Nephron (organoid): ENCODE data around the gene GSTCD.
A peak's percentile ranks its signal among the peaks of the same experiment; 100 is the strongest.
"Not testable (repeated sequence)": the region's sequence is repeated elsewhere in the genome, so short reads cannot be mapped to it uniquely, and the experiment has no call there.

Experiments used
- H3K27ac Mint-ChIP-seq, 3 experiments: 2 replicates each; pipeline ENCODE4 v1.8.0; 2020; ENCODE audit warnings: mixed read lengths in 3 of 3, mild to moderate bottlenecking in 2 of 3, moderate library complexity in 1 of 3
- H3K27me3 Mint-ChIP-seq: 2 replicates; pipeline ENCODE4 v1.8.0; 2021; ENCODE audit warnings: low read depth, mild to moderate bottlenecking, moderate library complexity, mixed read lengths
- H3K36me3 Mint-ChIP-seq: 2 replicates; pipeline ENCODE4 v1.8.0; 2020; ENCODE audit warnings: low read depth, mixed read lengths
- H3K4me1 Mint-ChIP-seq: 2 replicates; pipeline ENCODE4 v1.8.0; 2020; ENCODE audit warnings: mixed read lengths
- H3K4me3 Mint-ChIP-seq, 3 experiments: 2 replicates each; pipeline ENCODE4 v1.8.0; 2020; ENCODE audit warnings: mild to moderate bottlenecking in 3 of 3, mixed read lengths in 3 of 3, moderate library complexity in 2 of 3
- H3K9me3 Mint-ChIP-seq: 2 replicates; pipeline ENCODE4 v1.8.0; 2020; ENCODE audit warnings: mixed read lengths
- TF ChIP-seq, protein P1 (sequence below), 3 experiments: fragments of 200-600 bp; sonication (generic); IDR thresholded peaks; one replicate each; pipeline ENCODE4 v1.5.0; 2021; ENCODE audit warnings: antibody characterized with exemption in 3 of 3; ENCODE audit not compliant: unreplicated experiment in 3 of 3

GSTCD gene

DNA sequence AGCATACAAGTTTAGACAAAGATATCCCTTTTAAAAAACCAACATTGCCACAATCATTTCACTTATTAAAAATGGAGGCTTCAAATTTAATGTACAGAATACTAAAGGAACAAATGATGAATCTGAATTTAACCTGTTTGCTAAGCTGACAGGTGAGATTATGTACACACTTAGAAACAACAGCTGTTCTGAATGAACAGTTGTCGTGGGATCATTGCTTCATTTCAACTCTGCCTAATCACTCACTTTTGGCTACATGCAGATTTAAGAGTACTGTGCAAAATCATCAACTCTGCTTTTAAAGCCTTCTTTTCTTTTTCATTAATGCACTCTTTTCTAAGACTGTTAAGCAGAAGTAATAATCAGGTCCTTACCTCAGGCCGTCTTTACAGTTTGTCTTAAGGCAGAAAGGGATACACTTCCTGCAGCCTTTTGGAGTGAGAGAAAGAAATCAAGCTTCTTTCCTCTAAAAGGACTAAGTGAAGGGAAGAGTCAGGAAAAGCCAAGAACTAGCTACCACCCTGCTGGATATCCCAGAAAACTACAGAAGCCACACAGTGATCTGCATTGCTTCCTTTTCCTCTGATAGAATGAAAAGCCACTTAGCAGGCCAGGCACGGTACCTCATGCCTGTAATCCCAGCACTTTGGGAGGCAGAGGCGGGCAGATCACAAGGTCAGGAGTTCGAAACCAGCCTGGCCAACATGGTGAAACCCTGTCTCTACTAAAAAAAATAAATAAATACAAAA, 132.0 kb downstream of the GSTCD start:
- no peaks in the 10 kb centered on the region for H3K27me3 Mint-ChIP-seq
- TF ChIP-seq, protein P1, sequence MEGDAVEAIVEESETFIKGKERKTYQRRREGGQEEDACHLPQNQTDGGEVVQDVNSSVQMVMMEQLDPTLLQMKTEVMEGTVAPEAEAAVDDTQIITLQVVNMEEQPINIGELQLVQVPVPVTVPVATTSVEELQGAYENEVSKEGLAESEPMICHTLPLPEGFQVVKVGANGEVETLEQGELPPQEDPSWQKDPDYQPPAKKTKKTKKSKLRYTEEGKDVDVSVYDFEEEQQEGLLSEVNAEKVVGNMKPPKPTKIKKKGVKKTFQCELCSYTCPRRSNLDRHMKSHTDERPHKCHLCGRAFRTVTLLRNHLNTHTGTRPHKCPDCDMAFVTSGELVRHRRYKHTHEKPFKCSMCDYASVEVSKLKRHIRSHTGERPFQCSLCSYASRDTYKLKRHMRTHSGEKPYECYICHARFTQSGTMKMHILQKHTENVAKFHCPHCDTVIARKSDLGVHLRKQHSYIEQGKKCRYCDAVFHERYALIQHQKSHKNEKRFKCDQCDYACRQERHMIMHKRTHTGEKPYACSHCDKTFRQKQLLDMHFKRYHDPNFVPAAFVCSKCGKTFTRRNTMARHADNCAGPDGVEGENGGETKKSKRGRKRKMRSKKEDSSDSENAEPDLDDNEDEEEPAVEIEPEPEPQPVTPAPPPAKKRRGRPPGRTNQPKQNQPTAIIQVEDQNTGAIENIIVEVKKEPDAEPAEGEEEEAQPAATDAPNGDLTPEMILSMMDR (IDR thresholded peaks at IDR 0.05; ENCODE audit: unreplicated experiment in 3 of 3): no peak

DNA sequence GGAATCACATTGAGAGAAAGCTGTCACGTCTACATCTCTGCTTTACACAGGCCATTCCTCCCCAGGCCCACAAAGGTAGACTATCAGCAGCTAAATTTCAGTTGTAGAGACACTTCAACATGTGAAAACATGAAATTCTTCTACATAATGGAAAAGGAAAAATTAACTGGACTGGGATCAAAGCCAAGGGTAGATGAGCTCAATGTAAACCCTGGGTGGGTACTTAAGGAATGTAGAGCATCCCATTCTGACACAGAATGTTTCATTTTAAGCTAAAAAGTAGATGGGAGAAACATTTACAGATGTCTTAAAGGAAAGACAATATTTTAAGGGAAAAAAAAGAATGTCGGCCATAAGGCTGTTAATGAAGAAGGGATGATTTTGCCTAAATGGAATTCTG, 135.4 kb downstream of the GSTCD start:
- peak overlapping the region in 1 of 3 experiments; percentile 34 for H3K27ac Mint-ChIP-seq
- H3K27me3 Mint-ChIP-seq: no peaks in the 10 kb centered on the region

More for the DNA sequence above, 132.0 kb downstream of the GSTCD start:
- Mint-ChIP-seq H3K36me3 (peaks cover 39% of the 10 kb centered on the region), H3K27ac (peak overlapping the region; percentile 32 to 69 (median 52)), H3K4me1 (peaks cover 57% of the 10 kb centered on the region), H3K9me3 (peaks cover 4% of the 10 kb centered on the region), H3K4me3 (peak overlapping the region in 1 of 3 experiments; percentile 2)

DNA sequence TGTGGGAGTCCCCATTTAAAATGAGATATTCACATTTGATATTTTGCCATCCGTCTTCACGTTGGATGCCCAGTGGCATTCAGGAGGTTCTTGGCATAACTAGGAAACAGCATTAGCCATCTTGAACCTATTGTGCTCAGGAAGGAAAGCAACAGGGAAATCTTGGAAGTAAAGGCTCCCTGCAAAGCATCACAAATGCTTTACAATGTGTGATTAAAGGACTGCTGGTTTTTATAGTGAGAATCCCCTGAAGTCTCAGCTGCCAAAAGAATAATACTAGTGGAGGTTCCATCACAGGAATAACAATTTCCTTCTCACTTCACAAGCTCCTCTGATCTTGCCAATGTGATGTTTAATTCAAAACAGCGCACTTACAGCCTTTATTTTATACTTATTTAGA, 137.0 kb downstream of the GSTCD start:
- peaks cover 17% of the 10 kb centered on the region for H3K36me3 Mint-ChIP-seq
- TF ChIP-seq, protein P1 (IDR thresholded peaks at IDR 0.05; ENCODE audit: unreplicated experiment in 3 of 3): no peak
- no peak overlapping the region for H3K4me3 Mint-ChIP-seq
- H3K27me3 Mint-ChIP-seq: no peaks in the 10 kb centered on the region
- H3K4me1 Mint-ChIP-seq: peaks cover 44% of the 10 kb centered on the region
- H3K27ac Mint-ChIP-seq: no peak overlapping the region
- no peaks in the 10 kb centered on the region for H3K9me3 Mint-ChIP-seq

More for the DNA sequence above, 135.4 kb downstream of the GSTCD start:
- TF ChIP-seq, protein P1 (IDR thresholded peaks at IDR 0.05; ENCODE audit: unreplicated experiment in 3 of 3): no peak
- peaks cover 58% of the 10 kb centered on the region for H3K4me1 Mint-ChIP-seq
- H3K4me3 Mint-ChIP-seq: no peak overlapping the region
- H3K9me3 Mint-ChIP-seq: no peaks in the 10 kb centered on the region
- peaks cover 17% of the 10 kb centered on the region for H3K36me3 Mint-ChIP-seq

DNA sequence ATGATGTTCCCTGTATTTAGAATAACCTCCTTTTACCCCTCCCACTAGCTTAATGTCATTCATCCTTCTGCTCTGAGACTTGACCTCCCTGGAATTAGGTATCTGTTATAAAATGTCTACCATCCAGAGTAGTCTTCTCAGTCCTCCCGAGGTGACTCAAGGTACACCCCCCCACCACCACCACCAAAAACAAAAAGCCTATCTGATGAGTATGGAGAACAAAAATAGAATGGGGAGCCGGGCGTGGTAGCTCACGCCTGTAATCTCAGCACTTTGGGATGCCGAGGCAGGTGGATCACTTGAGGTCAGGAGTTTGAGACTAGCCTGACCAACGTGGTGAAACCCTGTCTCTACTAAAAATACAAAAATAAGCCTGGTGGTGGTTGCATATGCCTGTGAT, 139.8 kb downstream of the GSTCD start:
- peaks cover 15% of the 10 kb centered on the region for H3K36me3 Mint-ChIP-seq
- not testable (repeated sequence) for H3K27ac Mint-ChIP-seq, H3K9me3 Mint-ChIP-seq, H3K4me3 Mint-ChIP-seq, H3K27me3 Mint-ChIP-seq
- H3K4me1 Mint-ChIP-seq: peaks cover 24% of the 10 kb centered on the region

DNA sequence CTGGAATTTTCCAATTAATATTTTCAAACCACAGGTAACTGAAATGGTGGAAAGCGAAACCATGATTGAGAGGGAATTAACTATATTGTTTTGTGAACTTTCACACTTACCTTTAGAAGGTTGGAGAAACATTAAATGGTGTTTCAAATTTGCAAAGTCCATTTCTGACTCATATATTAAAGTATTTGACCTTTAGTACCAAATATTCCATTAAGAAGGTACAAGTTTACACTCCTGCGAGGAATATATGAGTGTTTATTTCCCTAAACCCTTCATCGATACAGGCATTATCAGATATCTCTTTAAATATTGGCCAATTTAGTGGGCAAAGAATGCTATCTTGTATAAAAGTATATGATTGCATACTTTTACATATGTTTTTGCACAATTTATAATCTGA, 142.6 kb downstream of the GSTCD start:
- Mint-ChIP-seq H3K4me1 (no peaks in the 10 kb centered on the region), H3K9me3 (peaks cover 29% of the 10 kb centered on the region), H3K27me3 (no peaks in the 10 kb centered on the region), H3K36me3 (peaks cover 24% of the 10 kb centered on the region), H3K27ac (no peak overlapping the region), H3K4me3 (no peak overlapping the region)
- TF ChIP-seq, protein P1 (IDR thresholded peaks at IDR 0.05; ENCODE audit: unreplicated experiment in 3 of 3): no peak

DNA sequence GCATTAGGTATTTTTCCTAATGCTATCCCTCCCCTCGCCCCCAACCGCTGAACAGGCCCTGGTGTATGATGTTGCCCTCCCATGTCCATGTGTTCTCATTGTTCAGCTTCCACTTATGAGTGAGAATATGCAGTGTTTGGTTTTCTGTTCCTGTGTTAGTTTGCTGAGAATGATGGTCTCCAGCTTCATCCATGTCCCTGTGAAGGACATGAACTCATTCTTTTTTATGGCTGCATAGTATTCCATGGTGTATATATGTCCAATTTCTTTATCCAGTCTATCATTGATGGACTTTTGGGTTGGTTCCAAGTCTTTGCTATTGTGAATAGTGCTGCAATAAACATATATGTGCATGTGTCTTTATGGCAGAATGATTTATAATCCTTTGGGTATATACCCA, 143.6 kb downstream of the GSTCD start:
- H3K4me1 Mint-ChIP-seq, H3K27me3 Mint-ChIP-seq, H3K27ac Mint-ChIP-seq, H3K4me3 Mint-ChIP-seq: not testable (repeated sequence)
- H3K9me3 Mint-ChIP-seq: peaks cover 35% of the 10 kb centered on the region
- H3K36me3 Mint-ChIP-seq: peaks cover 31% of the 10 kb centered on the region

DNA sequence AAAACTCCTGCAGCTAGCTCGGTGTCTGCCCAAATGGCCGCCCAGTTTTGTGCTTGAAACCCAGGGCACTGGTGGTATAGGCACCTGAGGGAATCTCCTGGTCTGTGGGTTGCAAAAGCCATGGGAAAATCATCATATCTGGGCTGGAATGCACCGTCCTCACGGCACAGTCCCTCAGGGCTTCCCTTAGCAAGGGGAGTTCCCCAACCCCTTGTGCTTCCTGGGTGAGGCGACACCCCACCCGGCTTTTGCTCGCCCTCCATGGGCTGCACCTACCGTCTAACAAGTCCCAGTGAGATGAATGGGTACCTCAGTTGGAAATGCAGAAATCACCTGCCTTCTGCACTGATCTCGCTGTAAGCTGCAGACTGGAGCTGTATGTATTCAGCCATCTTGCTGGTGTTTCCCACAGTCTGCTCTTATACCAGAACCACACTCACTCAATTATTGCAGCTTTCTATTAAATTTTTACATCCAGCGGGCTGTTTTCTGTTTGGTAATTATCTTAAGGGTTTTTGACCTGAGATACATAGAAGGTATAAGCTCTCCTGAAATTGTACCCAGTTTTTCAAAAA, 150.0 kb downstream of the GSTCD start:
- Mint-ChIP-seq H3K9me3 (peaks cover 58% of the 10 kb centered on the region), H3K4me3 (no peak overlapping the region), H3K27ac (no peak overlapping the region), H3K36me3 (peaks cover 46% of the 10 kb centered on the region), H3K27me3 (no peaks in the 10 kb centered on the region), H3K4me1 (no peaks in the 10 kb centered on the region)
- TF ChIP-seq, protein P1 (IDR thresholded peaks at IDR 0.05; ENCODE audit: unreplicated experiment in 3 of 3): no peak
